Transverse colon (tissue), 3 donors: Measurements from ENCODE around the gene MECR.

Experiments
- CTCF ChIP-seq, 5 experiments: fragments of 200-600 bp in 3 of 5; fragments of 450-650 bp in 2 of 5; sonication (generic) in 3 of 5; IDR thresholded peaks; 1 replicate in 2 of 5; 2 replicates in 3 of 5; pipeline ENCODE4 v1.5.1; 2016 to 2017; ENCODE audit warnings: antibody characterized with exemption in 5 of 5, inconsistent platforms in 3 of 5, mild to moderate bottlenecking in 2 of 5, moderate library complexity in 1 of 5
- EP300 ChIP-seq: sonication (generic); formaldehyde crosslinking; IDR thresholded peaks from one replicate; pipeline ENCODE4 v1.6.1; 2017; ENCODE audit warnings: antibody characterized with exemption, low read depth
- POLR2A ChIP-seq: fragments of 450-650 bp; IDR thresholded peaks from one replicate; pipeline ENCODE4 v1.6.1; 2016; ENCODE audit warnings: antibody characterized with exemption, mild to moderate bottlenecking, moderate library complexity

- peak in 3 of 5 experiments; percentile 5 to 44 (median 7) for TF ChIP-seq CTCF (IDR thresholded peaks at IDR 0.05)
- peak; percentile 75 for TF ChIP-seq POLR2A
- no peak for TF ChIP-seq EP300
Observed at GRCh38 chr1:29230553-29231378, at the start of gene MECR.
